OCI-LY7 (cell line): ENCODE measurements around the gene DBF4.

Experiments used
- EZH2phosphoT487 ChIP-seq: fragments of 200-600 bp; sonication (generic); IDR thresholded peaks from 2 replicates; pipeline ENCODE4 v1.6.1; 2018; ENCODE audit warnings: low read depth, borderline replicate concordance, mild to moderate bottlenecking, mixed run types, antibody characterized with exemption, low read length, moderate library complexity, mixed read lengths
- TF ChIP-seq, protein P1 (sequence below): fragments of 200-600 bp; sonication (generic); conservative IDR thresholded peaks from 2 replicates; pipeline ENCODE4 v1.5.1; 2014; ENCODE audit warnings: mild to moderate bottlenecking, antibody characterized with exemption, low read length, moderate library complexity, mixed read lengths

GRCh38 chr7:87886875-87887274 lies 10.6 kb downstream of the DBF4 start:
- TF ChIP-seq, protein P1, sequence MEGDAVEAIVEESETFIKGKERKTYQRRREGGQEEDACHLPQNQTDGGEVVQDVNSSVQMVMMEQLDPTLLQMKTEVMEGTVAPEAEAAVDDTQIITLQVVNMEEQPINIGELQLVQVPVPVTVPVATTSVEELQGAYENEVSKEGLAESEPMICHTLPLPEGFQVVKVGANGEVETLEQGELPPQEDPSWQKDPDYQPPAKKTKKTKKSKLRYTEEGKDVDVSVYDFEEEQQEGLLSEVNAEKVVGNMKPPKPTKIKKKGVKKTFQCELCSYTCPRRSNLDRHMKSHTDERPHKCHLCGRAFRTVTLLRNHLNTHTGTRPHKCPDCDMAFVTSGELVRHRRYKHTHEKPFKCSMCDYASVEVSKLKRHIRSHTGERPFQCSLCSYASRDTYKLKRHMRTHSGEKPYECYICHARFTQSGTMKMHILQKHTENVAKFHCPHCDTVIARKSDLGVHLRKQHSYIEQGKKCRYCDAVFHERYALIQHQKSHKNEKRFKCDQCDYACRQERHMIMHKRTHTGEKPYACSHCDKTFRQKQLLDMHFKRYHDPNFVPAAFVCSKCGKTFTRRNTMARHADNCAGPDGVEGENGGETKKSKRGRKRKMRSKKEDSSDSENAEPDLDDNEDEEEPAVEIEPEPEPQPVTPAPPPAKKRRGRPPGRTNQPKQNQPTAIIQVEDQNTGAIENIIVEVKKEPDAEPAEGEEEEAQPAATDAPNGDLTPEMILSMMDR: peak; percentile 82
- no peak for TF ChIP-seq EZH2phosphoT487
